ENCODE results near the gene GTF3C1. TPM values are rescaled to one million over a fixed set of nuclear protein-coding genes. Genes with fewer than 3 reads are reported as not detected.

Gene GTF3C1
- total RNA-seq, 1 experiment from 2014 or later: 121 TPM

DNA sequence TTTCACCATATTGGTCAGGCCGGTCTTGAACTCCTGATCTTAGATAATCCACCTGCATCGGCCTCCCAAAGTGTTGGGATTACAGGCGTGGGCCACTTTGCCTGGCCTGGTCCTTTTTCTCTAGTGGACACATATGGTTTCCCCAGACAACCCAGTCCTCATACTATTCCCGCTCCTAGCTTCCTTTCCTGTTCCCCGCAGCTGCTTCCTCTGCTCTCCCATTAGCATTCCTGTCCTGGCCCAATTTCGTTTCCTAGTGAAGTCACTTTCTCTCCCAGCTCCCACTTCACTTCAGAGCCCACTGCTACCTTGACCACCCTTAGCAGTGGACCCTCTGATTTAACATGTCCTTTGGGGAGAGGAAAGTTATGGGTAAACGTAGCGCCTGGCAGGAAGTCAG is 11.5 kb upstream of the GTF3C1 start:
- ATAC-seq (no peak), DNase-seq (ENCODE audit: low read depth, low spot score) (no peak)
- ChIA-PET POLR2A (no interaction called here), CTCF (no interaction called here)
- Histone ChIP-seq H3K4me3 (ENCODE audit: low read depth in 2 of 2, low read length in 2 of 2) (no peak overlapping the region), H3K27ac (ENCODE audit: low read length) (no peak overlapping the region), H3K36me3 (ENCODE audit: control insufficient read depth, insufficient read depth, low read length) (no peaks in the 10 kb centered on the region), H3K9me3 (ENCODE audit: control insufficient read depth, insufficient read depth, low read depth, low read length) (no peaks in the 10 kb centered on the region), H3K27me3 (ENCODE audit: control insufficient read depth, insufficient read depth, low read length) (no peaks in the 10 kb centered on the region), H3K4me1 (ENCODE audit: control insufficient read depth, insufficient read depth, low read length) (no peaks in the 10 kb centered on the region)
- in situ Hi-C loops (cut with HindIII; ENCODE audit: low pct_unique_long_range_greater_than_20kb, low sequenced_read_pairs): no loop called here
- no TSS peak for BruUV-seq (replicated peaks)
- TF ChIP-seq, protein P1, sequence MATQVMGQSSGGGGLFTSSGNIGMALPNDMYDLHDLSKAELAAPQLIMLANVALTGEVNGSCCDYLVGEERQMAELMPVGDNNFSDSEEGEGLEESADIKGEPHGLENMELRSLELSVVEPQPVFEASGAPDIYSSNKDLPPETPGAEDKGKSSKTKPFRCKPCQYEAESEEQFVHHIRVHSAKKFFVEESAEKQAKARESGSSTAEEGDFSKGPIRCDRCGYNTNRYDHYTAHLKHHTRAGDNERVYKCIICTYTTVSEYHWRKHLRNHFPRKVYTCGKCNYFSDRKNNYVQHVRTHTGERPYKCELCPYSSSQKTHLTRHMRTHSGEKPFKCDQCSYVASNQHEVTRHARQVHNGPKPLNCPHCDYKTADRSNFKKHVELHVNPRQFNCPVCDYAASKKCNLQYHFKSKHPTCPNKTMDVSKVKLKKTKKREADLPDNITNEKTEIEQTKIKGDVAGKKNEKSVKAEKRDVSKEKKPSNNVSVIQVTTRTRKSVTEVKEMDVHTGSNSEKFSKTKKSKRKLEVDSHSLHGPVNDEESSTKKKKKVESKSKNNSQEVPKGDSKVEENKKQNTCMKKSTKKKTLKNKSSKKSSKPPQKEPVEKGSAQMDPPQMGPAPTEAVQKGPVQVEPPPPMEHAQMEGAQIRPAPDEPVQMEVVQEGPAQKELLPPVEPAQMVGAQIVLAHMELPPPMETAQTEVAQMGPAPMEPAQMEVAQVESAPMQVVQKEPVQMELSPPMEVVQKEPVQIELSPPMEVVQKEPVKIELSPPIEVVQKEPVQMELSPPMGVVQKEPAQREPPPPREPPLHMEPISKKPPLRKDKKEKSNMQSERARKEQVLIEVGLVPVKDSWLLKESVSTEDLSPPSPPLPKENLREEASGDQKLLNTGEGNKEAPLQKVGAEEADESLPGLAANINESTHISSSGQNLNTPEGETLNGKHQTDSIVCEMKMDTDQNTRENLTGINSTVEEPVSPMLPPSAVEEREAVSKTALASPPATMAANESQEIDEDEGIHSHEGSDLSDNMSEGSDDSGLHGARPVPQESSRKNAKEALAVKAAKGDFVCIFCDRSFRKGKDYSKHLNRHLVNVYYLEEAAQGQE (IDR thresholded peaks at IDR 0.05; ENCODE audit: insufficient read depth in 1 of 2, low read depth in 2 of 2, low read length in 1 of 2): no peak
- TF ChIP-seq TCF7L2 (IDR thresholded peaks at IDR 0.05; ENCODE audit: low read depth, low read length): no peak
- TF ChIP-seq CTCF (IDR thresholded peaks at IDR 0.05): no peak
- no peak for TF ChIP-seq POLR2AphosphoS5 (IDR thresholded peaks at IDR 0.05; ENCODE audit: low read depth, low read length)
- no peak for TF ChIP-seq SIN3A (IDR thresholded peaks at IDR 0.05; ENCODE audit: borderline replicate concordance, insufficient read depth, low read depth, low read length)
- intact Hi-C loops (cut with micrococcal nuclease; ENCODE audit: unreplicated experiment): no loop called here

GRCh38 chr16:27558932-27559331 is 9.2 kb upstream of the GTF3C1 start:
- no peaks in the 10 kb centered on the region for H3K27me3 ChIP-seq (ENCODE audit: control insufficient read depth, insufficient read depth, low read length)
- TF ChIP-seq POLR2AphosphoS5 (IDR thresholded peaks at IDR 0.05; ENCODE audit: low read depth, low read length) (no peak), CTCF (IDR thresholded peaks at IDR 0.05) (no peak), TCF7L2 (IDR thresholded peaks at IDR 0.05; ENCODE audit: low read depth, low read length) (no peak), SIN3A (IDR thresholded peaks at IDR 0.05; ENCODE audit: borderline replicate concordance, insufficient read depth, low read depth, low read length) (no peak)
- TF ChIP-seq, protein P1 (IDR thresholded peaks at IDR 0.05; ENCODE audit: insufficient read depth in 1 of 2, low read depth in 2 of 2, low read length in 1 of 2): no peak
- no peak for DNase-seq (ENCODE audit: low read depth, low spot score)
- no peak for ATAC-seq
- intact Hi-C loops (cut with micrococcal nuclease; ENCODE audit: unreplicated experiment) (no loop called here), in situ Hi-C loops (cut with HindIII; ENCODE audit: low pct_unique_long_range_greater_than_20kb, low sequenced_read_pairs) (no loop called here)
- CTCF ChIA-PET: no interaction called here
- no peak overlapping the region for H3K4me3 ChIP-seq (ENCODE audit: low read depth in 2 of 2, low read length in 2 of 2)
- H3K27ac ChIP-seq (ENCODE audit: low read length): no peak overlapping the region
- BruUV-seq (replicated peaks): no TSS peak
- no peaks in the 10 kb centered on the region for H3K4me1 ChIP-seq (ENCODE audit: control insufficient read depth, insufficient read depth, low read length)
- no peaks in the 10 kb centered on the region for H3K9me3 ChIP-seq (ENCODE audit: control insufficient read depth, insufficient read depth, low read depth, low read length)
- H3K36me3 ChIP-seq (ENCODE audit: control insufficient read depth, insufficient read depth, low read length): no peaks in the 10 kb centered on the region
- POLR2A ChIA-PET: no interaction called here

All from Panc1 (cell line).